Stomach smooth muscle (tissue), 2 donors: ENCODE measurements around the gene FLT1.

Experiments used
- H3K27ac ChIP-seq: one replicate; pipeline ENCODE4 v1.7.0; 2013; ENCODE audit warnings: mild to moderate bottlenecking, low read length, inconsistent platforms
- H3K27me3 ChIP-seq, 2 donors: one replicate each; pipeline ENCODE4 v1.7.0; 2013; ENCODE audit warnings: low read length in 2 of 2; ENCODE audit not compliant: insufficient read depth in 2 of 2, control insufficient read depth in 1 of 2
- H3K36me3 ChIP-seq, 2 donors: one replicate each; pipeline ENCODE4 v1.7.0; 2013; ENCODE audit warnings: low read length in 2 of 2; ENCODE audit not compliant: control insufficient read depth in 2 of 2, insufficient read depth in 2 of 2
- H3K4me1 ChIP-seq: one replicate; pipeline ENCODE4 v1.7.0; 2013; ENCODE audit warnings: low read length; ENCODE audit not compliant: control insufficient read depth, insufficient read depth
- H3K4me3 ChIP-seq, 2 donors: one replicate each; pipeline ENCODE4 v1.7.0; 2013; ENCODE audit warnings: low read length in 2 of 2
- H3K9ac ChIP-seq, 2 donors: one replicate each; pipeline ENCODE4 v1.7.0; 2013; ENCODE audit warnings: low read length in 2 of 2, mild to moderate bottlenecking in 1 of 2
- H3K9me3 ChIP-seq, 2 donors: one replicate each; pipeline ENCODE4 v1.7.0; 2013; ENCODE audit warnings: low read length in 2 of 2; ENCODE audit not compliant: control insufficient read depth in 2 of 2
- donor health status: healthy.
- donor health status: Pancreatic carcinoma.

Gene FLT1

DNA sequence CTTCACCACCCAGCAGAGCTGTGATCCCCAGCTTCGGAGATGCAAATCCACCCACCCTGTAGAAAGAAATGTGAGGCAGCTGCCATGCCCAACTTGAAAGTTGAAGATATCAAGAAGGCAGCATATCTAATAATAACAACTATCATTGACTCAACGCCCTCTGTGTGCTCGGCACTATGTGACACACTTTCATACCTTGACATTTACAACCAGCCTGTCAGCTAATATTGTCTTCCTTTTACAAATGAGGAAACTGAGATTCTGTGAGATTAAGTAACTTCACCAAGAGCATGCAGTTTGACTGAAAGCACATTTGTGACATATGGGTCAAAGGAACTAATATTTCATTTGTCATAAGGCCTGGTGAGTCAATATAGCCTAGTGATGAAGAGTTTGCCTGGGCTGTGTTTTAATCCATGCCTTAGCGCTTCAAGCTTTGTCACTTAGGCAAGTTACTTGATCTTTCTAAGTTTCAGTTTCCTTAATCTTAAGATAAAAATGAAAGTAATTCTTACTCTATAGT lies 137.0 kb downstream of the FLT1 start:
- no peaks in the 10 kb centered on the region for H3K4me1 ChIP-seq
- H3K27ac ChIP-seq = no peak overlapping the region
- peaks cover 0 to 3% of the 10 kb centered on the region in 2 donors for H3K27me3 ChIP-seq
- no peak overlapping the region for H3K4me3 ChIP-seq
- no peaks in the 10 kb centered on the region for H3K36me3 ChIP-seq
- no peaks in the 10 kb centered on the region for H3K9me3 ChIP-seq
- H3K9ac ChIP-seq = no peak overlapping the region

DNA sequence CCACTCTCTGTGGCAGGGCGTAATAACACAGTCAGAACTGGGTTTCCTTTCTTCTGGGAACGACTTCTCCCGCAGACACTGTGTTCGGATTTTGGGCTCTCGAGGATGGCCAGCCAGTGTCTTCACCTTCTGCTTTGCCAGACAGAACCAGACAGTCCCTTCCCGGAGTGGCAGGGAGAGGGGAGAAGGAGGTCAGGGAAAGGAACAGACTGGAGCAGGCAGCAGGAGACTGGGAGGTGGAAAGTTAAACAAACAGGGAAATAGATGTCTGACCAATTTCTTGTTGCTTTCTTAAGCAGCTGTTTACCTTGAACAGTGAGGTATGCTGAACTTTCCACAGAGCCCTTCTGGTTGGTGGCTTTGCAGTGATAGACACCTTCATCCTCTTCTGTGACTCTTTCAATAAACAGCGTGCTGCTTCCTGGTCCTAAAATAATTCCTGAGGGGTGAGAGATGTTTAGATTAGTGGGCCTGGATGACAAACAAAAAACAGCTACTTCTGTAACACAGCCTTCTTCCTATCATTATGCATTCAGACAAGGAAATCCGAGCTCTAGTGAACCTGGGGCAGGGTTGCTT lies 137.6 kb downstream of the FLT1 start:
- no peaks in the 10 kb centered on the region for H3K4me1 ChIP-seq
- no peak overlapping the region for H3K4me3 ChIP-seq
- H3K27me3 ChIP-seq = peaks cover 0 to 3% of the 10 kb centered on the region in 2 donors
- no peaks in the 10 kb centered on the region for H3K36me3 ChIP-seq
- H3K9me3 ChIP-seq = no peaks in the 10 kb centered on the region
- H3K9ac ChIP-seq = no peak overlapping the region
- H3K27ac ChIP-seq = no peak overlapping the region

DNA sequence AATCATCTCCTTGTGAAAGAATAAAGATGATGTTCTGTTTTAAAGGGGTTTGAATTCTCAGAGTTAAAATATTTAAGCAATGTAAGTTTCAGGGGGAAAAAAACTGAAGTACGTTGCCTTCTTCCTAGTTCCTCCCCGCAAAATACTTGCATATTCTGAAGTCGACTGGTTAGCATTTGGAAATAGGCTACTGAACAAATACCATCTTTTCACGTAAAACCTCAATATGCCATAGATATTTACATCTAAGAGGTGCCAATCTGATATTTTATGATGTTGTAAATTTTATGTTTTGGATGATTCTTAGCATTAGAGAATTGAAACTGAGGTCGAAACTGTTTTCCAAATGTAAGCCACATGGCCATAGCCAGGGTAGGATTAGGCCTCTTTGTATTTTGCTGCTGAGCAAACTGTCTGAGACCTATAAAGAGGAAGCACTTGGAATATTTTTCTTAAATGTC lies 138.3 kb downstream of the FLT1 start:
- Histone ChIP-seq H3K36me3 (no peaks in the 10 kb centered on the region), H3K27ac (no peak overlapping the region), H3K9ac (no peak overlapping the region), H3K9me3 (no peaks in the 10 kb centered on the region), H3K4me1 (no peaks in the 10 kb centered on the region), H3K4me3 (no peak overlapping the region), H3K27me3 (peaks cover 0 to 3% of the 10 kb centered on the region in 2 donors)

DNA sequence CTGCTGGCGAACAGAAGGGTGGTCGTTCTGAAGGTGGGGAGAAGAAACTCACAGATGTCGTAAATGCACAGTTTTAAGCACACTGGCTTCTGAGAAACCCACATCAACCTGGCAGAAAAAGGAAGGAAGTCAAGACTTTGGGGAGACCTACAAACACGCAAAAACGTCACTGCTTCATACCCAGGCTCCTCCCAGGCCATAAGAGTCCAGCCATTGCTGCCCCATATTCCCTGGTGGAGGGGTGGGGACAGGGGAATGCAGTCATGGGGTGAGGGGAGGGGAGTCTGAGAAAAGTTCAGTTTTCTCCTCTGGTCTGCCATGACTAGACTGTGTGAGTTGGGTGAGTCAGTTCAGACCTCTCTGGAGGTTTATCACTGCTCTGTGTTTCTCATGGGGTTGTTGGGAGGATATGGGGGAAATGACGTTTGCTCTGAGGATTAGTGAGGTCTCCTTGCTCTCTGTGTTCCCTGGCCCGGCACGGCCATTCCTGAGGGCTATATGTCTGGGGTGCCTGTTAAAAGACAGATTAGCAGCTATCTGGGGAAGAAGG lies 139.0 kb downstream of the FLT1 start:
- Histone ChIP-seq H3K27me3 (peaks cover 0 to 3% of the 10 kb centered on the region in 2 donors), H3K36me3 (no peaks in the 10 kb centered on the region), H3K9me3 (no peaks in the 10 kb centered on the region), H3K4me3 (no peak overlapping the region), H3K27ac (no peak overlapping the region), H3K9ac (no peak overlapping the region), H3K4me1 (no peaks in the 10 kb centered on the region)

DNA sequence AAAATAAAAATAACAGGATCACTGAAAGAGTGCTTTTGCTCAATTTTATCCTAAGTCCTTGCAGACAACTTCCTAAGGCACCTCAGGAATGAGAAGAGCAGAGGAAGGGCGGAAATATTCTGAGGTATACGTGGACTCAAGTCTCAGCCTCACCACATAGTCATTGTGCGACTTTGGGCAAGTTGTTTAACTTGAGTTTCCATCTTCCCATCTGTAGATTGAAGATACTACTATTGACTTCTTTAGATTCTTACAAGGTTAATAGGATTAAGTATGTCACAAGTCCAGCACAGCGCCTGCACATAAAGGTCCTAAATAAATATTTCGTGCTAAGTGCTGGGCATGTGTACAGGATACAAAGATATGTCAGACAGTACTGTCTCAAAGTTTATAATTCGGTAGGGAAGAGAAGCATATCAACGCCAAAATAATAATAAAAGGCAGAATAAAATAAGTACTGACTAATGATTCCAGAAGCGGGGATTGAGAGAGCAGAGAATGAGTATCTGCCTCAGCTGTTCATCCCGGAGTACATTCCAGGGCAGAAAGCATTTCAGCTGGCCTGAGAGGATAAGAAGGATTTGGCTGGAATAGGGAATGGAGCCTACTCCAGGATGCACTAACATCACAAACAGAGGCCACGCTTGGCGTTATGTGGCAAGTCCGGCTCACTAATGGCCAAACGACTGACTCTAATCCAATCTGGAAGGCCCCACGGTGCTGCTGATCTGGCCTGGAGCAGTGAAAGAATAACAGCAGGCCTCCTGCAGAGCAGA lies 139.7 kb downstream of the FLT1 start:
- H3K4me1 ChIP-seq = no peaks in the 10 kb centered on the region
- peaks cover 0 to 3% of the 10 kb centered on the region in 2 donors for H3K27me3 ChIP-seq
- H3K9ac ChIP-seq = no peak overlapping the region
- no peaks in the 10 kb centered on the region for H3K36me3 ChIP-seq
- H3K9me3 ChIP-seq = no peaks in the 10 kb centered on the region
- no peak overlapping the region for H3K27ac ChIP-seq
- no peak overlapping the region for H3K4me3 ChIP-seq

DNA sequence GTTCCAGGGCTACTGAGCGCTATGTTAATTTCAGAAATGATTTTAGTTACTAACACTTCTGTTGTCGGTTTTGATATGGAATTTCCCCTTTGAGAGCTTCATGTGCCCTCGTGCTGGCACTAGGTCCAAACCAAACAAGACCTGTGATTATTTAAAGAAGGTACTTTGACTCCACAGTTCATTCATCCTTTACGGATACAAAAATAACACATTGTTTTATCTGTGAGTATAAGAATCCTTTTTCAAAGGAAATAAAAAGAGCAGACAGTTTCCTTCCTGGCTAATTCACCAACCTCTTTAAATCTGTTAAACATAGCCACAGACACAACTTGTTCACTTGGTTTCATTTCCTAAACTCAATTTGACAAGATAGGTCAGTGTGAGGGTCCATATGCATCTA lies 141.2 kb downstream of the FLT1 start:
- no peaks in the 10 kb centered on the region for H3K36me3 ChIP-seq
- H3K9me3 ChIP-seq = no peaks in the 10 kb centered on the region
- H3K4me1 ChIP-seq = no peaks in the 10 kb centered on the region
- no peak overlapping the region for H3K4me3 ChIP-seq
- H3K9ac ChIP-seq = no peak overlapping the region
- H3K27me3 ChIP-seq = peaks cover 2 to 3% of the 10 kb centered on the region in 2 donors
- H3K27ac ChIP-seq = no peak overlapping the region

DNA sequence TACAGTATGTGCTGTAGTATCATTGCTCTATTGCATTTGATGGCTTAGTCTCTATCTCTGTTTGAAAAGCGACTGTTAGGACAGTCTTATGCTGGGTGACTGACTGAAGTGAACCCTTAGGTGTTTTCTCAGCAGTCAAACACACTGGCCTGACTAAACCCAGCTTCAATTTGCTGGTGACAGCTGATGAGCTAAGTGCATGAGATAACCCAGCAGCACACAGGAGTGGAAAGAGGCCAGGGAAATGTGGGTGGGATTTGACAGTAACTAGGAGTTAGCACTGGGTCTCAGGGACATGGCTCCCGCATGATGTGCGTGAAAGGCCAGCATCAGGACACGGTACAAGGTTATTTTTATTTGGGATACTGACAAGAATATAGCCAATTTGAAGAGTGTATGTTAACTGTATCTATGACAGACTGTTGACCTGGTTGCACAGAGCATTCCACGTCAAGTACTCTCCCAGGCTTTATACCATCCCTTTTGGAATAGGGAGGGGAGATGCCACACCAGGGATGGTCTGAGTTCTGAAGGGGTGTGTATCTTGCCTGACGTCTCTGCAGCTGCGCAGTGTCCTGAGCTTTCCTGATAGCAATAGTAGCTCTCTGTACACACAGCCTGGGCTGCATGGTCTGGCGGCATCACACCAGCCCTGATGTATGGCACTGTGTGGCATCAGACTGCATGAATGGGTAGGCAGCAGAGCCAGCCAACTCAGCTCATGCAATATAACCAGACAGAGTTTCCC lies 144.8 kb downstream of the FLT1 start:
- Histone ChIP-seq H3K4me3 (no peak overlapping the region), H3K27ac (no peak overlapping the region), H3K27me3 (peaks cover 2% of the 10 kb centered on the region in 2 donors), H3K36me3 (no peaks in the 10 kb centered on the region), H3K9me3 (no peaks in the 10 kb centered on the region), H3K4me1 (no peaks in the 10 kb centered on the region), H3K9ac (no peak overlapping the region)

DNA sequence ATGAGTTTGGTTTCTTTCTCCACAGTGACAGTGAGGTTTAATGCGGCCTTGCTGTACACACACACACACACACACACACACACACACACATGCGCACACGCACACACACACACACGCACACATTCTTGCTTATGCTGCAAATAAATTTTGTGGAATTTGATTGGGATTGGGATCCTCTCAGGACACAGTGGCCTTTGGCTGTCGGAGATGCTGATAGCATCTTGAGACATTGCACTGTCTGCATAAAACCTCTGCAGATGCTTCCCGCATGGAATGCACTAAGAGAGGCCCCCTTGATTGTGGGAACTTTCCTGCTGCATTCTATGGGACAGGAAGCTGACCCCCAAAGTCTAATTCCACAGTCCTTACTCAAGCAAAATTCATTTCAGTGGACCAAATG lies 145.6 kb downstream of the FLT1 start:
- H3K9ac ChIP-seq = no peak overlapping the region
- H3K9me3 ChIP-seq = no peaks in the 10 kb centered on the region
- H3K4me3 ChIP-seq = no peak overlapping the region
- peaks cover 0 to 2% of the 10 kb centered on the region in 2 donors for H3K27me3 ChIP-seq
- no peak overlapping the region for H3K27ac ChIP-seq
- H3K4me1 ChIP-seq = no peaks in the 10 kb centered on the region
- H3K36me3 ChIP-seq = no peaks in the 10 kb centered on the region

DNA sequence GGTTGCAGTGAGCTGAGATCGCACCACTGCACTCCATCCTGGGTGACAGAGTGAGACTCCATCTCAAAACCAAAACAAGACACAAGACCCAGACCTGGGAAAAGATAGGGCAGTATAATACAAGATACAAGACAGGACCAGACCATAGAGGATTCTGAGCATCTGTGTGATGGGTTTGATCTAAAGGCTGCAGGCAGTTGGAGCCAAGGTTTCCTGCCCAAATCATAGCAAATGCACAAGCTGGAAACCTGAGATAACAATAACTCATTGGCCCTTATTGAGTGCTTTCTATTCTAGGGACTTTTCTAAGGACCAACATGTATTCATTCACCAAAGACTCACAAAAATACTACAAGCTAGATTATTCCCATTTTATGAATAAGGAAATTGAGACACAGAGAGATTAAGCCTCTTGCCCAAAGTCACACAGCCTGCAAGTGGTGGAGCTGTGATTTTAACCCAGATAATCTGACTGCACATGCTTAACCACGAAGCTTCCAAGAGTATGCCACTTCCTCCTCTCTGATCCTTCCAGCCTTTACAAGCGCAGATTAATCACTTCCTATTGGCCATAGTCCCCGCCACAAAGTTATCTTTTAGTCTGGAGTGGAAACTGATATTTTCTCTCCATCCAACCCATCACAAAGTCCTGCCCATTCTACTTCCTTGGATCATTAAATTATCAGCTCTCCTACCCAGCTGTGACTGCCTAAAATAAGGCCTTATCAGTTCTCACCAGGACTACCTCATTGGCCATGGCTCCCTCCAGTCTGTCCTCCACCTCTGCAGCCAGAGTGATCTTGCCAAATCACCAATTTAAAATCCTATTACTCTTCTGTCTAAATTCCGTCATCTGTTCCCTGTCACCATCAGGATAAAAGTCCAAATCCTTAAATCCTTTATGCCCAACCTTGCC lies 147.2 kb downstream of the FLT1 start:
- H3K27ac ChIP-seq = no peak overlapping the region
- no peaks in the 10 kb centered on the region for H3K9me3 ChIP-seq
- H3K9ac ChIP-seq = no peak overlapping the region

DNA sequence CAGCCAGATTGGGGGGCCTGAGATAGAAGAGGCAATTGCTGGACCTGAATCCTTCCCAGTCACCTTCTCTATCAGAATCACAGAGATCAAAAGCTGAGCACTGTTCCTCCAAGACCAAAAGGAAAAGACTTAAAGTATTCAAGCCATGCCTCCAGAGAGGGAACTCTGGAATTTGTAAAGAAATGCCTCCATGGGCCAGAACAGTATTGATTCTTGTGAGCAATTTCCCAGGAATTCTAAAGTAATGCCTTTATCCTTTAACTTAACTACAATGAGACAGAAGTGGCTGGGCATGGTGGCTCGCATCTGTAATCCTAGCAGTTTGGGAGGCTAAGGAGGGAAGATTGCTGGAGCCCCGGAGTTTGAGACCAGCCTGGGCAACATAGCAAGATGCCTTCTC lies 148.8 kb downstream of the FLT1 start:
- Histone ChIP-seq H3K36me3 (no peaks in the 10 kb centered on the region), H3K9me3 (no peaks in the 10 kb centered on the region)

More for the DNA sequence above, 147.2 kb downstream of the FLT1 start:
- Histone ChIP-seq H3K27me3 (peaks cover 0 to 2% of the 10 kb centered on the region in 2 donors), H3K36me3 (no peaks in the 10 kb centered on the region), H3K4me1 (no peaks in the 10 kb centered on the region), H3K4me3 (no peak overlapping the region)

More for the DNA sequence above, 148.8 kb downstream of the FLT1 start:
- Histone ChIP-seq H3K4me3 (no peak overlapping the region), H3K4me1 (no peaks in the 10 kb centered on the region), H3K27ac (no peak overlapping the region), H3K27me3 (peaks cover 0 to 2% of the 10 kb centered on the region in 2 donors), H3K9ac (no peak overlapping the region)
